ENCODE data around the gene PSMD14.

- TF ChIP-seq CTCF (conservative IDR thresholded peaks at IDR 0.05; ENCODE audit: low read depth, low read length) (no peak), EZH2 (IDR thresholded peaks at IDR 0.05; ENCODE audit: borderline replicate concordance, low read depth, low read length, poor library complexity, severe bottlenecking) (no peak)
Observed at GRCh38 chr2:161312996-161313395, 4.8 kb downstream of the PSMD14 start.
